IPS-NIHi7 (cell line): Measurements from ENCODE around the gene TRPV6.

Source experiments
- DNase-seq: peaks from one replicate; pipeline ENCODE4 v3.0.0; 2012; ENCODE audit warnings: mixed read lengths; ENCODE audit errors: extremely low spot score

Gene TRPV6

DNA sequence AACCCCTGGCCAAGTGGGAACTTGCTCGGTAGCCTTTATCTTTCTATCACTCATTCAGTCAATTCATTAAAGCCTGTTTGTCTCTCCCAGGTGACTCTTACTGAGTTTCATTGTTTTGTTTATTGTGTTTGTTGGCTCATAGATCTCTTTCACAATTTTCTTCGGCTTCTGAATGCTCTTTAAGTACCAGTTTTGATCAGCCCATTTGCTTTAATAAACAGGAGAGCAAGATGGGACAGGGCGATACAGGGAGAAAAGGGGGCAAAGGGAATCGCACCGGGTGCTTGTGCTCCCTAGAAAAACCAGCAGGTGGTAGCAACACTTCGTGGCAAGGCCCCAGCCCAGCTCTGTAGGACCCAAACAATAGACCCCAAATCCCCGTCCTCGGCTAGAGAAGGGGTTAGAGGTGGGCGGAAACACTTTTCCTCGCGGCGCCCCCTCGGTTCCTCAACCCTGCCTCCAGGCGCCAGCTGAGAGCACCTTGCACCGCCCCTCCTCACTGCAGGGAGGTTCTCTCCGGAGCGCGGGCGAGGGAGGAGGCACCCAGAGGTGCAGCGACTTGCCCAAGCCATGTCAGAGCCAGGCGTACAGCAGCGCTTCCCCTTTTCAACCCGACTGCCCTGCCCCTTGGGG, 31.7 kb downstream of the TRPV6 start:
- peak; percentile 83 for DNase-seq

- DNase-seq = no peak
Measured at GRCh38 chr7:142851919-142852318, 33.6 kb downstream of the TRPV6 start.

DNA sequence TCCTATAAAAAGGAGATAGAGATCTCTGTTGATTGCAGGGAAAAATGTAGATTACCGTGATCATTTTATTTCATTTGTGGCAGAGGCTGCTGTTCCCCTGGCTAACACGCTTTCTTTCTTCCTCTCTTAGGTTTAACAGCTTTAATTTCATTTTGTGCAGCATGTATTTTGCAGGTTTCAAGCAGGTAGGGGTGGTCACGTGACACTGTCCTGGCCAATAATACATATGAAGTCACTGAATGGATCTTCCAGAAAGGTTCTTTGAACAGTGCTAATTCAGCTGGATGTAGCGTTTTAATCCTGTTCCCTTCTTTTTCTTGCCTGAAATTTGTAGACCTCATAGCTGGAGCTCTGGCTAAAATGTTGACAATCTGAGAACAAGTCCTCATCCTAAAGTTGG, 34.3 kb downstream of the TRPV6 start:
- no peak for DNase-seq

GRCh38 chr7:142847353-142847752, 38.2 kb downstream of the TRPV6 start:
- no peak for DNase-seq

DNA sequence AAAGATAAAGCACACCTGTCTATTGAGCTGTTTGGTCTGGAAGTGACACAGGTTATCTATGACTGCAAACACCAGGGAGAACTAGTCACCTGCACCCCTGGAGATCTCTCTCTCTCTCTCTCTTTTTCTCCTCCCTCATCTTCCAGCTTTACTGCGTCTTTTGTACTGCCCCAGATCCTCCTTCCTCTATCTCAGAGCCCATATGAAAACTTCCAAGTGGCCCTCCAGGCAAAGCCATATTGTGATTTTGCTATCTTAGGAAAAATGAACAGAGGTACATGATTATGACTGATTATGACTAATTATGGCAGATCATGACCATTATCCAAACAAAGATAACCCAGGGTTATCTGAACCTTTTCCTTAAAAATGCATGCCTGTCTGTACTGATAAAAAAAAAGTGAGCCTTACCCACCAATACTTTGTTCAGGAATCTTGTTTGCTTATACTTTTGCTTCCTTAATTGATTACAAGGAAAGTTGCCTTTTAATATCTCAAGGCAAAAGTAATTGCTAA, 43.2 kb downstream of the TRPV6 start:
- DNase-seq = no peak

GRCh38 chr7:142838461-142839213, 46.9 kb downstream of the TRPV6 start:
- DNase-seq = no peak

DNA sequence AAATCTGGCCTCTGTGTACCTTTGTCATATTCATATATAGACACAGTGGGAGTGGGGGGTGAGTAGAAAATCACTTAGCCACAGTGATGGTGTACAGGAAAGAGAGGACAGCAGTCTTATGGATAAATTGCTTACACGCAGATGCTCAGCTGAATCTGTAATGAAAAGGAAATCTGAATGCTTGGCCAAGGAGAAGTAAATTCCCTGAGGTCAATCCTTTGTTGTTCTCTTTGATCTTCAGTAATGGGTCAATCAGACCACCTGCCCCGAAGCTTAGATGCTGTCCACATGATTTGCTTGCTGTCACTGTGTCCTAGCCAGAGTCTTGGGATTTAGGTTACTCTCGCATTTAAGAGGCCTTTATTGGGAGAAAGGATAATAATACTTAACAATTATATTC, 49.1 kb downstream of the TRPV6 start:
- DNase-seq = no peak

GRCh38 chr7:142835487-142835886, 50.1 kb downstream of the TRPV6 start:
- no peak for DNase-seq

DNA sequence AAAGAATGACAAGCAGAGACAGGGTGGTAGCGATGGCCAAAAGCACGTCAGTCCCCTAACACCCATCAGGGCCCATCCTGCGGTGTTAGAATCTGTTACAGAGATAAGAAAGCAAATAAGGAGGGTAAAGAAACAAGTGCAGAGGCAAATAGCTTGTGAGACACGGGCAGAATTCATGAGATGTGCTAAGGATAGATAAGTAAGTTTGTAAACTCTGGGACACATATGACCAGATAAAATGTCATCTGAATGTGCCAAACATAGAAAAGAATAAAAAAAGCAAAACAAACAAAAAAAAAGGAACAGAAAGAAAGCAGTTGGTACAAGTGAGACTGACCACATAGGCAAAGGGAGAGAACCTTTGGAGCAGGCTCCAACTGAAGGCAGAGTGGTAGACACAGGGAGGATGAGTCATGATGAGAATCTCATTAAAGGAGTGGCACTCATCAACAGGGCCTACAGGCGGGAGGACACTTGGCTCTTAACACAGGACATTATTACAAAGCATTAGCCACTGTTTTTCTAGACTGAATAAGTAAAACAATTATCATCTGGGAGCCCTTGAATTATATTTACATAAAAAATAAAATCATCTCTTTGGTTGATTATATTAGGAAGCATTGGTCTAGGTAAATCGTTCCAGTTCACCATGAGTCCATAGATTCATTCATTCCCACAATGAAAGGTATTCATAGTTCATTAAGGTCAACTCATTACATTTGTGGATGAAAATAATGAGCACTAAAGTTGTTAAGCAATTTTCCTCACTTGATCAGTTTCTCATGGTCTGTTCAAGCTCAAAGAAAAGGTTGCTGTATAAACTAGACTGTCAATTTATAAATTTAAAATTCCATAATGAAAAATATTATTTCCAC, 52.1 kb downstream of the TRPV6 start:
- DNase-seq = peak; percentile 38

DNA sequence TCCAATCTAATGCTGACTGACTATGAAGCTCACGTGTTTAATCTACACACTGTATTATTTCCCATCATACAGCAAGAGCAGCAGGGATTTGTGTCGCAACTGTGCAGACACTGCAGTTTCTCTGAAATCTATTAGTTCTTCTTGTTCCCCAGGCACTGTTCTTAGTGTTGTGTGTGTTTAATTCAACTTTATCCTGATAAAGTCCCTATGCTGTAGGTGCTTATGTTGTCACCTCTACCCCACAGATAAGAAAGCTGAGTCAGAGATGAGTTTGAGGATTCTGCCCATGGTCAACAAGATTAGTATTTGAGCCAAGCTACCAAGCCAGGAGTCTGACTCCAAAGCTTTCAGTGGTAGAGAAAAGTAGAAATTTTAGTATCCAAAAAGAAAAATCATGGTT, 53.1 kb downstream of the TRPV6 start:
- DNase-seq = no peak

GRCh38 chr7:142827951-142828500, 57.5 kb downstream of the TRPV6 start:
- DNase-seq = no peak

DNA sequence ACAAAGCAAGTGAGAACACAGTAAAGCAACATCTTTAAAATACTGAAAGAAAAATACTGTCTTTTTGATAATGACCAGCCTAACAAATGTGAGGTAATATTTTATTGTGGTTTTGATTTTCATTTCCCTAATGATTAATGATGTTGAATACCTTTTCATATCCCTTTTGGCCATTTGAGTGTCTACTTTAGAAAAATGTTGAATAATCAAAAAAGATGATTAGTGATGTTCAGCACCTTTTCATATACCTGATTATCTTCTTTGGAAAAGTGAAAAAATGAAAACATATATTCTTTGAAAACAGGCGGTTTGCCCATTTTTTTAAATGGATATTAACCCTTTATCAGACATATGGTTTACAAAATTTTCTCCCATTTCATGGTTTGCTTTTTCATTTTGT, 62.8 kb downstream of the TRPV6 start:
- DNase-seq = no peak
